ENCODE results near the gene CCDC83.

CCDC83 gene

DNA sequence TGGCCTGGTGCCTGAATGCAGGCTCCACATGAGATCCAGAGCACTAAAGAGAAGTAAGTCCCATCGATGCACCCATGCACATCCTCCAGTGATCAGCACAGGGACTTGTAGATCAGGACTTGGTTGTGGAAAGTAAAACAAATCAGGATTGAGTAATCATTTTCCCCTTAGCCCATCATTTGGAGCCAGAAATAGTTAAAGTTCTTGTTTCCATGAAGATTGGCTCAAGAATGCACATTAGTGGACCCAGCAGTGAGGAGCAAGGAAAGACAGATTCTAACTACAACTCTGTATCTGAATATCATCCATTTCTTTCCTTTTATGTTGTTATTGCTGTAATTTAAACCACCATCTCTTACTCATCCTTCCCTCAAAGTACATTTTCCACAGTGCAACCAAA is 19.1 kb downstream of the CCDC83 start:
- no peak overlapping the region for H3K9ac ChIP-seq (ENCODE audit: low read depth, low read length, poor library complexity)
- H2AFZ ChIP-seq (ENCODE audit: low read length): no peak overlapping the region
- no peaks in the 10 kb centered on the region for H3K79me1 ChIP-seq (ENCODE audit: low read depth, low read length)
- no peaks in the 10 kb centered on the region for H3K36me3 ChIP-seq (replicated peaks in 1 of 2; ENCODE audit: control insufficient read depth in 2 of 2, insufficient read depth in 2 of 2, low read length in 2 of 2)
- no peak overlapping the region for H3K23ac ChIP-seq (ENCODE audit: low read depth, low read length, poor library complexity)
- no peak overlapping the region for H2BK5ac ChIP-seq (ENCODE audit: low read length)
- no CpG with 5 or more reads among the region's 1 CpG for WGBS, 2 donors (ENCODE audit: extremely low coverage in 2 of 2, insufficient read length in 2 of 2, insufficient replicate concordance in 1 of 2)
- no peak overlapping the region for H3K4me2 ChIP-seq (ENCODE audit: insufficient read depth, low read length, poor library complexity, severe bottlenecking)
- H2BK120ac ChIP-seq (ENCODE audit: low read depth, low read length): no peak overlapping the region
- no peak for DNase-seq (ENCODE audit: low spot score)
- no peak overlapping the region for H3K14ac ChIP-seq (ENCODE audit: low read length)
- no peak overlapping the region for H2BK12ac ChIP-seq (ENCODE audit: low read length)
- H2AK5ac ChIP-seq (ENCODE audit: low read depth, low read length): no peak overlapping the region
- H3K4ac ChIP-seq (ENCODE audit: low read length): no peak overlapping the region
- no peak overlapping the region for H3K4me3 ChIP-seq (ENCODE audit: low read length in 2 of 2)
- no peak overlapping the region for H2BK15ac ChIP-seq (ENCODE audit: low read length)
- H4K91ac ChIP-seq (ENCODE audit: low read depth, low read length, poor library complexity): no peak overlapping the region
- no peak overlapping the region for H3K27ac ChIP-seq (replicated peaks; ENCODE audit: low read length)
- H4K8ac ChIP-seq (ENCODE audit: low read depth, low read length): no peak overlapping the region
- H3K18ac ChIP-seq (ENCODE audit: low read length): no peak overlapping the region
- peaks cover 0 to 2% of the 10 kb centered on the region in 2 donors for H3K4me1 ChIP-seq (ENCODE audit: control insufficient read depth in 2 of 2, insufficient read depth in 1 of 2, low read depth in 1 of 2, low read length in 2 of 2)
- H3K27me3 ChIP-seq (ENCODE audit: control insufficient read depth in 3 of 3, insufficient read depth in 3 of 3, low read depth in 1 of 3, low read length in 3 of 3): no peaks in the 10 kb centered on the region
- no peaks in the 10 kb centered on the region for H3K9me3 ChIP-seq (replicated peaks in 1 of 2; ENCODE audit: control insufficient read depth in 2 of 2, insufficient read depth in 1 of 2, low read depth in 1 of 2, low read length in 2 of 2)

DNA sequence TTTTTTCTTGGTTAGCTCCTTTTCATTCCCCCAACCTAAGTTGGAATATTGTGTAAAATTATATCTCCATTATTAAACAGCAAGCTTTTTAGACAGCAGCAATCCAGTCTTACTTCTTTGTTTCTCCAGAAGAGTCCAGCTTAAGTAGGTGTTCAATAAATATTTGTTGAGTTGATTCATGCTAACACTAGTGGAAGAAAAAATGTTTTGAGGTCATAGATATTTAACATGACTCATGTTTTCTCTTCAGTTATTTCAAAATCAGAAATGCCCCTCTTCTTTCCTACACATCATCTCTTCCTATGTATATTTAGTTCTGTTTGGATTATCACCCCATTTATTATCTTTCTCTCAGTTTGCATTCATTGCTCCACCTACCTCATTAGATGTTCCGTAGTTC is 20.3 kb downstream of the CCDC83 start:
- Histone ChIP-seq H3K14ac (ENCODE audit: low read length) (no peak overlapping the region), H2BK15ac (ENCODE audit: low read length) (no peak overlapping the region), H4K91ac (ENCODE audit: low read depth, low read length, poor library complexity) (no peak overlapping the region), H3K36me3 (replicated peaks in 1 of 2; ENCODE audit: control insufficient read depth in 2 of 2, insufficient read depth in 2 of 2, low read length in 2 of 2) (no peaks in the 10 kb centered on the region), H2AK5ac (ENCODE audit: low read depth, low read length) (no peak overlapping the region), H3K23ac (ENCODE audit: low read depth, low read length, poor library complexity) (no peak overlapping the region), H2BK5ac (ENCODE audit: low read length) (no peak overlapping the region), H3K9me3 (replicated peaks in 1 of 2; ENCODE audit: control insufficient read depth in 2 of 2, insufficient read depth in 1 of 2, low read depth in 1 of 2, low read length in 2 of 2) (no peaks in the 10 kb centered on the region), H4K8ac (ENCODE audit: low read depth, low read length) (no peak overlapping the region), H3K27ac (replicated peaks; ENCODE audit: low read length) (no peak overlapping the region), H3K4me3 (ENCODE audit: low read length in 2 of 2) (no peak overlapping the region), H3K4me2 (ENCODE audit: insufficient read depth, low read length, poor library complexity, severe bottlenecking) (no peak overlapping the region), H3K9ac (ENCODE audit: low read depth, low read length, poor library complexity) (no peak overlapping the region), H2BK120ac (ENCODE audit: low read depth, low read length) (no peak overlapping the region), H3K27me3 (ENCODE audit: control insufficient read depth in 3 of 3, insufficient read depth in 3 of 3, low read depth in 1 of 3, low read length in 3 of 3) (no peaks in the 10 kb centered on the region), H3K4ac (ENCODE audit: low read length) (no peak overlapping the region), H3K4me1 (ENCODE audit: control insufficient read depth in 2 of 2, insufficient read depth in 1 of 2, low read depth in 1 of 2, low read length in 2 of 2) (no peaks in the 10 kb centered on the region), H2AFZ (ENCODE audit: low read length) (no peak overlapping the region), H3K79me1 (ENCODE audit: low read depth, low read length) (no peaks in the 10 kb centered on the region), H3K18ac (ENCODE audit: low read length) (no peak overlapping the region), H2BK12ac (ENCODE audit: low read length) (no peak overlapping the region)
- DNase-seq (ENCODE audit: low spot score): no peak
- 100% methylated on average over 1 of the region's 1 CpG; no CpG with 5 or more reads in 1 of the 2 donors for WGBS, 2 donors (ENCODE audit: extremely low coverage in 2 of 2, insufficient read length in 2 of 2, insufficient replicate concordance in 1 of 2)

DNA sequence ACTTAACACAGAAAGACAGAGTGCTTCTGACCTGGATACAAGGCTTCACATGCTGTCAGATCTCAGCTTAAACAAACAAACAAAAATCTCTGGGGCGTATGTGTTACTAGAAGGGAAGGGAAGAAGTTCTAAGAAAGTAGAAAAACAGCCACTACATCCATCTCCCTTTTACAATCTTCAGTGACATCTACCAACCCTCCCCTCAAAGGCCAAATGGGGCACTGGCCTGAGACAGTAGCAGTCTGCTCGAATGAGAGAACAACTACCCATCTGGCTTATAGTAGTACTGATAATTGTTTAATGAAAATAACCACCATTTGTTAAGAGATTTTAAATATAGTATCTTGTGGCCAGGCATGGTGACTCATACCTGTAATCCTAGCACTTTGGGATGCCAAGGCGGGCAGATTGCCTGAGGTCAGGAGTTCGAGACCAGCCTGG is 29.4 kb downstream of the CCDC83 start:
- Histone ChIP-seq H3K9ac (ENCODE audit: low read depth, low read length, poor library complexity) (no peak overlapping the region), H3K4me1 (ENCODE audit: control insufficient read depth in 2 of 2, insufficient read depth in 1 of 2, low read depth in 1 of 2, low read length in 2 of 2) (peaks cover 0 to 3% of the 10 kb centered on the region in 2 donors), H3K27me3 (ENCODE audit: control insufficient read depth in 3 of 3, insufficient read depth in 3 of 3, low read depth in 1 of 3, low read length in 3 of 3) (no peaks in the 10 kb centered on the region), H3K18ac (ENCODE audit: low read length) (no peak overlapping the region), H2BK15ac (ENCODE audit: low read length) (no peak overlapping the region), H3K23ac (ENCODE audit: low read depth, low read length, poor library complexity) (no peak overlapping the region), H3K4me2 (ENCODE audit: insufficient read depth, low read length, poor library complexity, severe bottlenecking) (no peak overlapping the region), H4K91ac (ENCODE audit: low read depth, low read length, poor library complexity) (no peak overlapping the region), H3K36me3 (replicated peaks in 1 of 2; ENCODE audit: control insufficient read depth in 2 of 2, insufficient read depth in 2 of 2, low read length in 2 of 2) (no peaks in the 10 kb centered on the region), H3K14ac (ENCODE audit: low read length) (no peak overlapping the region), H3K4me3 (ENCODE audit: low read length in 2 of 2) (no peak overlapping the region), H3K79me1 (ENCODE audit: low read depth, low read length) (no peaks in the 10 kb centered on the region), H2AFZ (ENCODE audit: low read length) (no peak overlapping the region), H3K4ac (ENCODE audit: low read length) (no peak overlapping the region), H2BK120ac (ENCODE audit: low read depth, low read length) (no peak overlapping the region), H2BK5ac (ENCODE audit: low read length) (no peak overlapping the region), H4K8ac (ENCODE audit: low read depth, low read length) (no peak overlapping the region), H2AK5ac (ENCODE audit: low read depth, low read length) (no peak overlapping the region), H3K9me3 (replicated peaks in 1 of 2; ENCODE audit: control insufficient read depth in 2 of 2, insufficient read depth in 1 of 2, low read depth in 1 of 2, low read length in 2 of 2) (no peaks in the 10 kb centered on the region), H2BK12ac (ENCODE audit: low read length) (no peak overlapping the region), H3K27ac (replicated peaks; ENCODE audit: low read length) (no peak overlapping the region)
- DNase-seq (ENCODE audit: low spot score): no peak
- WGBS, 2 donors (ENCODE audit: extremely low coverage in 2 of 2, insufficient read length in 2 of 2, insufficient replicate concordance in 1 of 2): no CpG with 5 or more reads among the region's 4 CpGs

DNA sequence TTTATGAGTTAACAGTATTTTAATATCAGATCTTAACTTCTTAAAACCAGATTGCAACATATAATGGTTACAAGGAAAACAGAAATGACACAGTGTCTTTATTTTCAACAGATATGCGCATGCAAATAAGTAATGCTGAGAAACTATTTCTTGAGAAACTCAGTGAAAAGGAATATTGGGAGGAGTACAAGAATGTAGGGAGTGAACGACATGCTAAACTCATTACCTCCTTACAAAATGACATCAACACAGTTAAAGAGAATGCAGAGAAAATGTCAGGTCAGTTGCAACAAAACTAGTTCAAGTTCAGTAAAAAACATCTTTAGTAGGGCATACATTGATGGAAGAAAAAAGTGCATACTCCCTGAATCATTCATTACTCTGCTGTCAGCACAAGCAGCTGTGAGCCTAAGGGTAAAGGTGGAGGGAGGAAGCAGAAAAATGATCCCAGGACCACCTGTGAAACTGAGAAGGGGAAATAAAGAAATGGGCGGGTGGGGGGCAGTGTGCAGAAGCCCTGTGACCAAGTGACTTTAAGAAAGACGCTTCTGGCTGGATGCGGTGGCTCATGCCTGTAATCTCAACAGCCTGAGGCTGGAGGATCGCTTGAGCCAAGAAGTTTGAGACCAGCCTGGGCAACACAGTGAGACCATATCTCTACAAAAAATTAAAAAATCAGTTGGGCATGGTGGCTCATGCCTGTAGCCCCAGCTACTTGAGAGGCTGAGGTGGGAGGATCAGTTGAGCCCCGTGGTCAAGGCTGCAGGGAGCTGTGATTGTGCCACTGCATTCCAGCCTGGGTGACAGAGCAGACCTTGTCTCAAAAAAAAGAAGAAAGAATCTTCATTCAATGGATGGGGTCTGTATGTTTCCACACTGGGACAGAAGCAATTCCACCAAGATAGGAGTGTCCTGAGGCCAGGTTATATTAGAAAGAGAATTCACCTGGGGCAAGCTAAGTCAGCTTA is 31.2 kb downstream of the CCDC83 start:
- H2AK5ac ChIP-seq (ENCODE audit: low read depth, low read length): no peak overlapping the region
- no peak for DNase-seq (ENCODE audit: low spot score)
- H3K4me2 ChIP-seq (ENCODE audit: insufficient read depth, low read length, poor library complexity, severe bottlenecking): no peak overlapping the region
- H3K23ac ChIP-seq (ENCODE audit: low read depth, low read length, poor library complexity): no peak overlapping the region
- no peak overlapping the region for H4K91ac ChIP-seq (ENCODE audit: low read depth, low read length, poor library complexity)
- H2BK120ac ChIP-seq (ENCODE audit: low read depth, low read length): no peak overlapping the region
- H3K36me3 ChIP-seq (replicated peaks in 1 of 2; ENCODE audit: control insufficient read depth in 2 of 2, insufficient read depth in 2 of 2, low read length in 2 of 2): no peaks in the 10 kb centered on the region
- no peak overlapping the region for H3K27ac ChIP-seq (replicated peaks; ENCODE audit: low read length)
- H3K4ac ChIP-seq (ENCODE audit: low read length): no peak overlapping the region
- no peaks in the 10 kb centered on the region for H3K27me3 ChIP-seq (ENCODE audit: control insufficient read depth in 3 of 3, insufficient read depth in 3 of 3, low read depth in 1 of 3, low read length in 3 of 3)
- no peak overlapping the region for H4K8ac ChIP-seq (ENCODE audit: low read depth, low read length)
- no peak overlapping the region for H2BK12ac ChIP-seq (ENCODE audit: low read length)
- no peaks in the 10 kb centered on the region for H3K9me3 ChIP-seq (replicated peaks in 1 of 2; ENCODE audit: control insufficient read depth in 2 of 2, insufficient read depth in 1 of 2, low read depth in 1 of 2, low read length in 2 of 2)
- H3K14ac ChIP-seq (ENCODE audit: low read length): no peak overlapping the region
- H3K18ac ChIP-seq (ENCODE audit: low read length): no peak overlapping the region
- H3K79me1 ChIP-seq (ENCODE audit: low read depth, low read length): no peaks in the 10 kb centered on the region
- H2BK5ac ChIP-seq (ENCODE audit: low read length): no peak overlapping the region
- no peak overlapping the region for H2BK15ac ChIP-seq (ENCODE audit: low read length)
- H3K9ac ChIP-seq (ENCODE audit: low read depth, low read length, poor library complexity): no peak overlapping the region
- no peak overlapping the region for H2AFZ ChIP-seq (ENCODE audit: low read length)
- H3K4me3 ChIP-seq (ENCODE audit: low read length in 2 of 2): no peak overlapping the region
- no CpG with 5 or more reads among the region's 7 CpGs for WGBS, 2 donors (ENCODE audit: extremely low coverage in 2 of 2, insufficient read length in 2 of 2, insufficient replicate concordance in 1 of 2)
- peaks cover 2 to 10% of the 10 kb centered on the region in 2 donors for H3K4me1 ChIP-seq (ENCODE audit: control insufficient read depth in 2 of 2, insufficient read depth in 1 of 2, low read depth in 1 of 2, low read length in 2 of 2)

All from neuronal stem cell (in vitro differentiated cells).